D721Med (cell line): ENCODE results near the gene TMEM150A.

Source experiments
- DNase-seq: peaks from one replicate; pipeline ENCODE4 v3.0.0; 2011; ENCODE audit warnings: low spot score; ENCODE audit not compliant: insufficient read length
- FAIRE-seq: peaks from 2 replicates; lab custom pipeline; 2011; peaks lifted over from hg19 to GRCh38; lab: Jason Lieb, UNC
- TF ChIP-seq, protein P1 (sequence below): IDR thresholded peaks from 2 replicates; pipeline ENCODE4 v1.5.1; 2012; ENCODE audit warnings: mild to moderate bottlenecking, control low read depth; ENCODE audit not compliant: insufficient read depth; ENCODE audit errors: missing control alignments

Gene TMEM150A

DNA sequence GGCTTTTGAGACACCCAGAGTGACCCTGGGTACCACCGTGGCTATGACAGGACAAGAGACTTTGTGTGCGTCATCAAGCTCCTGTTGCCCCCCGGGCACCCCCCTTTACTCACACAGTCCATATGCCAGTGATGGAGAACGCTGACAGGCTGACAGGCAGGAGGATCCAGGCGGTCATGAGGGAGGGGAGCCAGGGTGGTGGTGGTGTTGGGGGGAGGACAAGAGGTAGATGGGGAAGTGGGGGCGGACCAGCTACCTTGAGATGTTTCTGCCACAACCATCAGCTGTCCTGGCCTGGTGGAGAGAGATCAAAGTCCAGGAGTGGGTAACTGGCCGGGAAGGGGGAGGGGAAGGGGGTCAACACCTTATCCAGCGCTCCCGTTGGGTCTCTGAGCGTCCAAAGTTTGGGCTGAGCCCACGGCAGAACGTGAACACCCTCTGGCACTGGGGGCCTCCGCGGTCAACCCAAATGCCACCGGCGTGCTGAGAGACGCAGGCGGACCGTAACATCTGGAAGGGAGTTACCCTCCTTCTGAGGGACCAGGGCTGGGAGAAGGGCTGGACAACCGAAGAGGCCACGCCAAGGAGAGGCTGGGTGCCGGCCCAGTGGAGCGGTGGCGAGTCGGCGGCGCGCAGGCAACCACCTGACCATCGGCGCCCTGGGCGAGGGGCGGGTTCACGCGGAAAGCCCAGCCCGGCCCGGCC, 575 bp downstream of the TMEM150A start:
- TF ChIP-seq, protein P1, sequence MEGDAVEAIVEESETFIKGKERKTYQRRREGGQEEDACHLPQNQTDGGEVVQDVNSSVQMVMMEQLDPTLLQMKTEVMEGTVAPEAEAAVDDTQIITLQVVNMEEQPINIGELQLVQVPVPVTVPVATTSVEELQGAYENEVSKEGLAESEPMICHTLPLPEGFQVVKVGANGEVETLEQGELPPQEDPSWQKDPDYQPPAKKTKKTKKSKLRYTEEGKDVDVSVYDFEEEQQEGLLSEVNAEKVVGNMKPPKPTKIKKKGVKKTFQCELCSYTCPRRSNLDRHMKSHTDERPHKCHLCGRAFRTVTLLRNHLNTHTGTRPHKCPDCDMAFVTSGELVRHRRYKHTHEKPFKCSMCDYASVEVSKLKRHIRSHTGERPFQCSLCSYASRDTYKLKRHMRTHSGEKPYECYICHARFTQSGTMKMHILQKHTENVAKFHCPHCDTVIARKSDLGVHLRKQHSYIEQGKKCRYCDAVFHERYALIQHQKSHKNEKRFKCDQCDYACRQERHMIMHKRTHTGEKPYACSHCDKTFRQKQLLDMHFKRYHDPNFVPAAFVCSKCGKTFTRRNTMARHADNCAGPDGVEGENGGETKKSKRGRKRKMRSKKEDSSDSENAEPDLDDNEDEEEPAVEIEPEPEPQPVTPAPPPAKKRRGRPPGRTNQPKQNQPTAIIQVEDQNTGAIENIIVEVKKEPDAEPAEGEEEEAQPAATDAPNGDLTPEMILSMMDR = no peak
- DNase-seq (no peak), FAIRE-seq (no peak)

DNA sequence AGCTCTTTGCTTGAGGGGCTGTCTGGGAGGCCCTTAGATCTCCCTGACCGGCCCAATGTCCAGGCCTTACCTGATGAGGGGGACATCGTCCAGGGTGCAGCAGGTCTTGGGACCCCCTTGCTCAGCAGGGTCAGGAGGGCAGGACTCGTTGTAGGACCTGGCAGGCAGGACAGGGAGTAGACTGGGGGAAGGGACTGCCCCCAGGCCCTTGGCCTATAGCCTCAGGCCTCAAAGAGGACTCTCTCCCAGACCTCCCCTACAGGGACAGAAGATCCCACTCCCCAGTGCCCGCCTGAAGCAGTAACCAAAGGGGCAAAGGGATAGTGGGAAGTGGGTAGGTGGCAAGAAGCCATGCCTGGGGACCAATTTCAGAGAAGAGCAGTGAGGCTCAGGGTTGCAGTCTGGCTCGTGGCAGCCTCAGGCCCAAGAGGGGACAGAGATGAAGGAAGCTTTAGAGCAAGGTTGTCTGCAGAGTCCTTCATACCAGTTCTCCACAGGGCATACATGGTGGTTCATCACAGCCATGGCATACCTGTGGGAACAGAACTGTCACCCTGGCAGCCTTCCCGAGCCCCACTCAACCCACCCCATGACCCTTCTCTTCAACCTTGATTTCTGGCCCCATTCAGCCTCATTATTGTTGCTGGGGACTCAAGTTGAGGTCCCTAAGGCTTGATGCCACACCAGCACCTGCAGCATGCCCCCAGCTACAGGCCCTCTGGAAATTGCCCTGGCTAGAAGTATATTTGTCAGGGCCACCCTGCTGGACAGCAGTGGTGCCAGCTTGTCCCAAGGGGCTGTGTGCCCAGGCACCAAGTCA, 1.3 kb downstream of the TMEM150A start:
- TF ChIP-seq, protein P1 = no peak
- DNase-seq = peak; percentile 2
- no peak for FAIRE-seq

DNA sequence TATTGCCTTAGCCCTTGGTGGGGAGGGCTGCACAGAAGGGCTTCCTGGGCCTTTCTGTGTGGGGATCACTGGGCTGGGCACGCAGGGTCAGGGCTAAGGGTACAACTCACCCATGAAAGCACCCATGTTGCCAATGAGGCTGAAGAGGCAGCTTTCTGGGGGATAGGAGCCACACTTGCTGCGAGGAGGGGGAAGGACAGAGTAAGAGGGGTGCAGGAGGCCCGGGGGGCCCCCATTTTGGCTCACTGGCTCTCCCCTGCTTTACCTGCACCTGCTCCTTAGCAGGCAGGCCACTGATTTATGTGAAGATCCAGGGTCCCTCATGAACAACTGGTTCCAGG, 2.3 kb downstream of the TMEM150A start:
- FAIRE-seq = no peak
- peak; percentile 7 for DNase-seq
- TF ChIP-seq, protein P1 = no peak

DNA sequence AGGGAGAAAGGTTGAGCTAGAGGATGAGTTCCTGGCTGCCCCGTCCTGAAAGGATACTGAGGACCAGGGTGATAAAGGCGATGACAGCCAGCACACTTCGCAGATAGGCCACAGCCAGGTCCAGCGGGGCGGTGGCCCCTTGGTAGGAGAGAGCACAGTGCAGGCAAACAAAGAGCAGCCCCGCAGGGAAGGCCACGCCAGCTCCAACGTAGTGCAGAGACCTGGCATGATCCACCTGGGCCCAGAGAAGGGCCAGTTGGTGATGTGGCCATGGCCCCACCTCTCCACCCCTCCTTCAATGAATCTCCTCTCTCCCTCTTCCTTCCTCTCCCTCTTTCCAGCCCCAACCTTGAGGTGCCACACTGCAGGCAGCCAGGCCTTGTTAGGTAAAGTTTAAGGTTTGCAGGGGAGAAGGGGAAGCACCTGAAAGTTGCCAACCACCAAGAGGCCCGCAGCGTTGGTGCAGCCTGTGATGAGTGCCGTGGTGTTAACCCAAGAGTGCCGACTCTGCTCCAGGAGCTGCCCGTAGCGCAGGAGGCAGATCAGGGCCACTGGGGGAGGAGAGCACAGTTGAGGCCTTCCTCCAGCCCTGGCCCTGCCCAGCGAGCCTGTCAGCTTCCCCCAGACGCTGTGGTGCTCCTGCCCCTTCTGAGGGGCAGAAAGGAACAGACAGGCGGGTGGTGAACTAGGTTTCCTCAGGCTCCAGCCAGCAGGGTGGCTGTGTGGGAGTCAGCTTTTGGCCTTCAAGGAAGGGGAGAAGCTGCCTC, 2.8 kb downstream of the TMEM150A start:
- TF ChIP-seq, protein P1 = no peak
- DNase-seq = peak; percentile 5
- FAIRE-seq = no peak

DNA sequence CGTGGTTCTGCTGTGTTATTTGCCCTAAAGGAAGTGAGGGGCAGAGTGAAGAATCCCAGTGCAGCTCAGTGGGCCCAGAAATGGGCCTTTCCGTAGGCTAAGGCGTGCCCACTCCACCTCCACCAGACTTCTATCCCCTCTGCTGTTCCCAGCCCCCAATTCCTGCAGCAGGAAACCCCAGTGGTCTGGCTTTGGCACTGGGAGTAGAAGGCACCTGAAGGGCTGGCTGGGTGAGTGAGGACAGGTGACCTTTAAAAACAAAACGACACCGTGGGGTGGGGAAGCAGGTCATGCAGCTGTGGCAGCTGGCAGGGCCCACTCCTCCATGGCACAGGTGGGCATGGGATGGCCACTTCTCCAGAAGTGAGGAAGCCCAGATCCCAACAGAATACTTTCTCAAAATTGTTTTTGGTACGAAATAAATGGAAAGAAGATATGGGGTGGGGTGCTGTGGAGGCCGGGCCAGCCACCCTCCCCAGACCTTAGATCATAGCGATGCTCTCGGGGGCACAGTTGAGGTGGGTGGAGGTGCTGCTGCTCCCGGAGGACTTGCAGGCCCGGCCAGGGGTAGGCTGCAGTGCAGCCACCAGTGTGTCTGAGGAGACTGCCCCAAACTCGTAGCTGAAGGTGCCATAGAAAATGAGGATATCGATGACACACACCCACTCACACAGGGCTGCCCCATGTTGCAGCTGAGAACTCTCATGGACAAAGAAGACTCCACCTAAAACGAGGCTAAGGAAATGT, 3.7 kb downstream of the TMEM150A start:
- FAIRE-seq (no peak), DNase-seq (peak; percentile 4)
- TF ChIP-seq, protein P1 = no peak

DNA sequence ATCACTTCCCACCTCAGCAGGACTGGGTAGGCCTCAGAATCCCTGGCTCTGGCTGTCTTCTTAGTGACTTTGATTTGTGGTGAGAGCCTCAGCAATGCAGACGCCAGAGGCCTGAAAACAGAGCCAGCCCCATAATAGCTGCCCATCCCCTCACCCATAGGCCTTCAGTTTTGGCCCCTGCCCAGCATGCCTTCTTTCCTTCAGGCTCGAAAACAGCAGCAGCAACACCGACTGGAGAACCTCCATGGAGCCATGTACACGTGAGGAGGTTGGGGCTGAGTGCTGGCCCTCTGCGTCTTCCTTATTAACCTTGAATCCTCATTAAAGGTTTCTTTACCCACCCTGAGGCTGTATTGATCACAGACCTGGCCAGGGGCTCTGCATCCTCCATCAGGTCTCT, 5.3 kb downstream of the TMEM150A start:
- DNase-seq = no peak

More for the DNA sequence above, 5.3 kb downstream of the TMEM150A start:
- no peak for FAIRE-seq
- TF ChIP-seq, protein P1 = no peak
